HepG2 (cell line): ENCODE measurements around the gene ZNF112. TPM values are rescaled to one million over a fixed set of nuclear protein-coding genes. Genes with fewer than 3 reads are reported as not detected.

Experiments used
- CHCHD3 ChIP-seq: sonication (generic); formaldehyde crosslinking; IDR thresholded peaks from 2 replicates; pipeline ENCODE4 v1.8.0; 2022; ENCODE audit warnings: mild to moderate bottlenecking, missing genetic modification reagents, moderate library complexity
- DMAP1 ChIP-seq: IDR thresholded peaks from 2 replicates; pipeline ENCODE4 v1.6.1; 2016
- GATAD2A ChIP-seq: IDR thresholded peaks from 2 replicates; pipeline ENCODE4 v1.6.1; 2016
- GZF1 ChIP-seq: sonication (generic); formaldehyde crosslinking; IDR thresholded peaks from 2 replicates; pipeline ENCODE4 v1.5.1; 2020; ENCODE audit warnings: mild to moderate bottlenecking, missing genetic modification reagents
- HNF1A ChIP-seq, 2 experiments: sonication (generic) in 1 of 2; formaldehyde crosslinking in 1 of 2; IDR thresholded peaks; 2 replicates each; pipeline versions ENCODE4 v1.4.0 to v1.6.1; 2016 to 2020; ENCODE audit warnings: borderline replicate concordance in 1 of 2, low read depth in 1 of 2, mild to moderate bottlenecking in 1 of 2, missing genetic modification reagents in 1 of 2
- HNRNPLL ChIP-seq: fragments of 200-400 bp; formaldehyde crosslinking; IDR thresholded peaks from 2 replicates; pipeline ENCODE4 v1.6.1; 2017; ENCODE audit warnings: mild to moderate bottlenecking, low read depth, low read length; ENCODE audit not compliant: poor library complexity, severe bottlenecking
- PRDM10 ChIP-seq: sonication (generic); formaldehyde crosslinking; IDR thresholded peaks from 2 replicates; pipeline ENCODE4 v1.4.0; 2020; ENCODE audit warnings: low read depth, missing genetic modification reagents
- SUZ12 ChIP-seq: fragments of 150-350 bp; IDR thresholded peaks from 2 replicates; pipeline ENCODE4 v1.6.1; 2014; ENCODE audit warnings: low read depth, low read length
- TMF1 ChIP-seq: sonication (generic); formaldehyde crosslinking; IDR thresholded peaks from 2 replicates; pipeline ENCODE4 v1.8.1; 2022; ENCODE audit warnings: low read depth, missing genetic modification reagents
- ZNF121 ChIP-seq: sonication (generic); formaldehyde crosslinking; IDR thresholded peaks from 2 replicates; pipeline ENCODE4 v1.5.0; 2020; ENCODE audit warnings: mild to moderate bottlenecking, missing genetic modification reagents
- ZNF138 ChIP-seq: sonication (generic); formaldehyde crosslinking; IDR thresholded peaks from 2 replicates; pipeline ENCODE4 v1.5.0; 2020; ENCODE audit warnings: mild to moderate bottlenecking, low read depth, missing genetic modification reagents
- ZNF143 ChIP-seq: sonication (generic); formaldehyde crosslinking; IDR thresholded peaks from 2 replicates; pipeline ENCODE4 v1.4.0; 2020; ENCODE audit warnings: missing genetic modification reagents
- ZNF160 ChIP-seq: sonication (generic); formaldehyde crosslinking; IDR thresholded peaks from 2 replicates; pipeline ENCODE4 v1.8.0; 2022; ENCODE audit warnings: mild to moderate bottlenecking, inconsistent platforms, missing genetic modification reagents
- ZNF34 ChIP-seq: sonication (generic); formaldehyde crosslinking; IDR thresholded peaks from 2 replicates; pipeline ENCODE4 v1.4.0; 2020; ENCODE audit warnings: mild to moderate bottlenecking, missing genetic modification reagents, borderline replicate concordance
- ZNF788 ChIP-seq: sonication (generic); formaldehyde crosslinking; IDR thresholded peaks from 2 replicates; pipeline ENCODE4 v1.5.0; 2020; ENCODE audit warnings: mild to moderate bottlenecking, missing genetic modification reagents, borderline replicate concordance
- ZZZ3 ChIP-seq: sonication (generic); formaldehyde crosslinking; IDR thresholded peaks from 2 replicates; pipeline ENCODE4 v1.4.0; 2020; ENCODE audit warnings: missing genetic modification reagents, mild to moderate bottlenecking, borderline replicate concordance
- polyA plus RNA-seq, 8 experiments: library from polyadenylated mRNA; depleted of rRNA in 3 of 8; stranded (reverse) in 7 of 8; unstranded in 1 of 8; fragments of >200 nt; fragmentation: Illumina TruSeq in 4 of 8; extraction: Trizol in 4 of 8; gene quantifications; 2 replicates each; pipeline versions ENCODE4 v1.2.1 to v1.2.3, GENCODE V29; 2011 to 2016; ENCODE audit warnings: low read depth in 4 of 8, missing spikeins in 1 of 8, mixed read lengths in 1 of 8; ENCODE audit not compliant: insufficient read depth in 1 of 8
- total RNA-seq, 5 experiments: library from RNA; depleted of rRNA; stranded (reverse); fragments of >200 nt; fragmentation: Illumina TruSeq; extraction: Trizol; gene quantifications; 2 replicates each; pipeline ENCODE4 v1.2.3, GENCODE V29; 2016; ENCODE audit warnings: low read depth in 1 of 5
- TF ChIP-seq, protein P1 (sequence below): IDR thresholded peaks from 2 replicates; pipeline ENCODE4 v1.6.1; 2016; ENCODE audit warnings: missing compliant biosample characterization, missing genetic modification reagents, borderline replicate concordance
- TF ChIP-seq, protein P2 (sequence below): sonication (generic); formaldehyde crosslinking; IDR thresholded peaks from 2 replicates; pipeline ENCODE4 v1.8.1; 2023; ENCODE audit warnings: mild to moderate bottlenecking, moderate library complexity, missing genetic modification reagents

Gene ZNF112
- total and polyA plus RNA-seq, 2 of the 13 experiments (the other 11 are each of a cell fraction or from before 2014, with no cell fraction given), result 1.8 to 3.6 TPM

DNA sequence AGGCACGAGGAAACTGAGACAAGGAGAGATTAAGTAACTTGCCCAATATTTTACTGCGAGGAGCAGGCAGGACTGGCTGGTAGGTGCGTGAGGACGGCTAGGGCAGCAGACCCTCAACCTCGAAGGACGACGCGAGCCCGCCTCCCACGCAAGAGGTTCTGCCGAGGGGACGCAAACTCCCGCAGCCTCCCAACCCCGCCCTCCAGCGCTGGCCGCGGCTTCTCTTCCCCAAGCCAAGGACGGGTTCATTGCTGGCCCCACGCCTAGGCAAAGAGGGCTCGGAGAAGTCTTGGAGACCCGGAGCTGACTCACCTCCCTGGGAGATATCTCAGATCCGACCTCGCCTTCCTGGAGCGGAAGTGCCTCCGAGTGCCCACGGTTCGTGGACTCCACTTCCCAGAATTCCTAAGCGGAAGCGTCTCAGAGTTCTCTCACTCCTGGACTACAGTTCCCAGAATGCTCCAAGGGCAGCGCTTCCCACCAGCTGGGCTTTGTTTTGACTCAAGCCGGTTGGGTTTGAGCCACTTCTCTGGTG lies 51.8 kb downstream of the ZNF112 start, which contains the start of gene ZNF235 (continued):
- TF ChIP-seq PRDM10 (CRISPR knock-in tag) (no peak; the same call in 1 of the 2 replicates), ZZZ3 (CRISPR knock-in tag) (peak; percentile 44; the same call in 1 of the 2 replicates), ZNF160 (CRISPR knock-in tag) (0 out of 2 replicates have a peak, but pooled peaks have one; percentile 44), GZF1 (no peak), HNF1A (IDR thresholded peaks at IDR 0.05; ENCODE audit: low read depth) (no peak), HNF1A (CRISPR knock-in tag; IDR thresholded peaks at IDR 0.05; ENCODE audit: borderline replicate concordance) (no peak), ZNF788 (peak; percentile 69; the same call in 1 of the 2 replicates), GATAD2A (CRISPR knock-in tag) (peak; percentile 20; the same call in 1 of the 2 replicates), DMAP1 (CRISPR knock-in tag) (peak; percentile 59; the same call in 1 of the 2 replicates), HNRNPLL (peak; percentile 34), ZNF121 (CRISPR knock-in tag) (no peak), ZNF34 (CRISPR knock-in tag) (no peak), SUZ12 (peak; percentile 86), ZNF143 (CRISPR knock-in tag) (peak; percentile 99), TMF1 (CRISPR knock-in tag) (peak; percentile 30; the same call in 1 of the 2 replicates), CHCHD3 (CRISPR knock-in tag) (no peak), ZNF138 (CRISPR knock-in tag) (0 out of 2 replicates have a peak, but pooled peaks have one; percentile 63)
- TF ChIP-seq, protein P1, sequence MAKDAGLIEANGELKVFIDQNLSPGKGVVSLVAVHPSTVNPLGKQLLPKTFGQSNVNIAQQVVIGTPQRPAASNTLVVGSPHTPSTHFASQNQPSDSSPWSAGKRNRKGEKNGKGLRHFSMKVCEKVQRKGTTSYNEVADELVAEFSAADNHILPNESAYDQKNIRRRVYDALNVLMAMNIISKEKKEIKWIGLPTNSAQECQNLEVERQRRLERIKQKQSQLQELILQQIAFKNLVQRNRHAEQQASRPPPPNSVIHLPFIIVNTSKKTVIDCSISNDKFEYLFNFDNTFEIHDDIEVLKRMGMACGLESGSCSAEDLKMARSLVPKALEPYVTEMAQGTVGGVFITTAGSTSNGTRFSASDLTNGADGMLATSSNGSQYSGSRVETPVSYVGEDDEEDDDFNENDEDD (CRISPR knock-in tag), result 0 out of 2 replicates have a peak, but pooled peaks have one; percentile 15
- TF ChIP-seq, protein P2, sequence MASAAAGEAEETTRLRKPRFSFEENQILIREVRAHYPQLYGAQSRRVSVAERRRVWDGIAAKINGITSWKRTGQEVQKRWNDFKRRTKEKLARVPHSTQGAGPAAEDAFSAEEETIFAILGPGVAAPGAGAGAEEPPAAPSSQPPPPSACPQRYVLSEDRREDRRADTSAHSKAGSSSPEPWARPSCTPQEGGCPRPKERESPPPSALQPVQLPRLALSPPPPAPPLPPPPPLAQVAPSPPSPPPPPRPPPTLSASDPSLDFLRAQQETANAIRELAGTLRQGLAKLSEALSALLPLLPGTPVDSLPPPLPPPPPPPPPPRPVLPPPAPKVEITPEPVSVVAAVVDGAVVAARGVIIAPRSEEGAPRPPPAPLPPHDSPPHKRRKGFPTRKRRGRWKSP, result peak; percentile 45; the same call in 1 of the 2 replicates
